Colonic mucosa (tissue), 4 donors: ENCODE data around the gene UNC79. TPM values are rescaled to one million over a fixed set of nuclear protein-coding genes. Genes with fewer than 3 reads are reported as not detected.

Experiments
- DNase-seq: peaks from one replicate; pipeline ENCODE4 v3.0.0-alpha.2; 2020
- H3K27ac ChIP-seq: fragments of 200-600 bp; one replicate; pipeline ENCODE4 v1.8.0; 2021
- H3K27me3 ChIP-seq: fragments of 200-600 bp; one replicate; pipeline ENCODE4 v1.8.0; 2021
- H3K36me3 ChIP-seq: fragments of 200-600 bp; one replicate; pipeline ENCODE4 v1.8.0; 2021
- H3K4me1 ChIP-seq: fragments of 200-600 bp; one replicate; pipeline ENCODE4 v1.8.0; 2021; ENCODE audit warnings: mild to moderate bottlenecking
- H3K4me3 ChIP-seq: fragments of 200-600 bp; one replicate; pipeline ENCODE4 v1.8.0; 2021
- H3K9ac ChIP-seq, 2 donors: one replicate each; pipeline ENCODE4 v1.7.0; 2013; ENCODE audit warnings: control low read depth in 2 of 2, low read depth in 2 of 2, low read length in 2 of 2
- H3K9me3 ChIP-seq: fragments of 200-600 bp; one replicate; pipeline ENCODE4 v1.8.0; 2021
- CTCF ChIP-seq: fragments of 200-600 bp; IDR thresholded peaks from one replicate; pipeline ENCODE4 v1.8.0; 2022; ENCODE audit warnings: antibody characterized with exemption, mild to moderate bottlenecking
- intact Hi-C: fragments of 100-400 bp; cut with DNase I; formaldehyde crosslinking; loops from one replicate; pipeline ENCODE4 v1.14.1; 2022
- total RNA-seq, 2 donors: library from RNA; stranded (reverse); fragmentation: NEBNext Ultra II Directional in 1 of 2; extraction: Animal tissue kit (Norgen Biotek cat#: 25700) in 1 of 2; gene quantifications; one replicate each; pipeline ENCODE4 v1.2.1, GENCODE V29; 2021
- donor health status: healthy.
- donor health status: DM: no; HTN: no; CAD: no.
- donor health status: DM: no; HTN: no; CAD: no.

The UNC79 gene
- total RNA-seq, 2 donors from 2014 or later, result 0.17 to 0.21 TPM

- no peak overlapping the region for H3K27ac ChIP-seq
- DNase-seq, result no peak
Observed at GRCh38 chr14:93737634-93738033, 306.9 kb downstream of the UNC79 start.

GRCh38 chr14:93741556-93742230 is 311.0 kb downstream of the UNC79 start:
- no peak for DNase-seq
- intact Hi-C loops, result no loop called here
- Histone ChIP-seq H3K27me3 (no peaks in the 10 kb centered on the region), H3K27ac (no peak overlapping the region), H3K9me3 (no peaks in the 10 kb centered on the region), H3K36me3 (no peaks in the 10 kb centered on the region), H3K9ac (no peak overlapping the region), H3K4me3 (no peak overlapping the region), H3K4me1 (no peaks in the 10 kb centered on the region)
- no peak for TF ChIP-seq CTCF

More at GRCh38 chr14:93737634-93738033, 306.9 kb downstream of the UNC79 start:
- Histone ChIP-seq H3K9ac (no peak overlapping the region), H3K4me3 (no peak overlapping the region), H3K36me3 (no peaks in the 10 kb centered on the region), H3K4me1 (no peaks in the 10 kb centered on the region), H3K27me3 (no peaks in the 10 kb centered on the region), H3K9me3 (no peaks in the 10 kb centered on the region)
- intact Hi-C loops, result no loop called here
- no peak for TF ChIP-seq CTCF

GRCh38 chr14:93742761-93743160 is 312.0 kb downstream of the UNC79 start:
- H3K4me3 ChIP-seq, result no peak overlapping the region
- no peak overlapping the region for H3K9ac ChIP-seq
- H3K27me3 ChIP-seq, result no peaks in the 10 kb centered on the region
- H3K36me3 ChIP-seq, result no peaks in the 10 kb centered on the region
- no peaks in the 10 kb centered on the region for H3K4me1 ChIP-seq
- DNase-seq, result no peak
- no peaks in the 10 kb centered on the region for H3K9me3 ChIP-seq
- intact Hi-C loops, result no loop called here
- no peak for TF ChIP-seq CTCF
- H3K27ac ChIP-seq, result no peak overlapping the region

GRCh38 chr14:93743270-93744060 is 312.7 kb downstream of the UNC79 start:
- Histone ChIP-seq H3K4me3 (no peak overlapping the region), H3K36me3 (no peaks in the 10 kb centered on the region), H3K27me3 (no peaks in the 10 kb centered on the region), H3K9ac (no peak overlapping the region), H3K27ac (no peak overlapping the region), H3K9me3 (no peaks in the 10 kb centered on the region), H3K4me1 (no peaks in the 10 kb centered on the region)
- DNase-seq, result no peak
- intact Hi-C loops, result no loop called here
- TF ChIP-seq CTCF, result no peak

GRCh38 chr14:93744176-93744575 is 313.4 kb downstream of the UNC79 start:
- no peaks in the 10 kb centered on the region for H3K4me1 ChIP-seq
- H3K27me3 ChIP-seq, result no peaks in the 10 kb centered on the region
- no peak overlapping the region for H3K4me3 ChIP-seq
- TF ChIP-seq CTCF, result no peak
- intact Hi-C loops, result no loop called here
- no peaks in the 10 kb centered on the region for H3K36me3 ChIP-seq
- H3K9ac ChIP-seq, result no peak overlapping the region
- H3K27ac ChIP-seq, result no peak overlapping the region
- no peak for DNase-seq
- no peaks in the 10 kb centered on the region for H3K9me3 ChIP-seq
